OCI-LY7 (cell line): ENCODE data around the gene MAP7D1.

ENCODE experiments used
- CTCF ChIP-seq: fragments of 200-600 bp; sonication (generic); conservative IDR thresholded peaks from 2 replicates; pipeline ENCODE4 v1.5.1; 2014; ENCODE audit warnings: mild to moderate bottlenecking, antibody characterized with exemption, low read length, moderate library complexity, mixed read lengths
- EZH2phosphoT487 ChIP-seq: fragments of 200-600 bp; sonication (generic); IDR thresholded peaks from 2 replicates; pipeline ENCODE4 v1.6.1; 2018; ENCODE audit warnings: low read depth, borderline replicate concordance, mild to moderate bottlenecking, mixed run types, antibody characterized with exemption, low read length, moderate library complexity, mixed read lengths

GRCh38 chr1:36223996-36224536 lies 68.1 kb downstream of the MAP7D1 start, which contains the start of gene THRAP3:
- no peak for TF ChIP-seq CTCF
- TF ChIP-seq EZH2phosphoT487, result no peak
